HG02759 (cell line): Measurements from ENCODE around the gene MVK.

Experiments used
- ATAC-seq: cut with Tn5 transposase; IDR thresholded peaks from one replicate; pipeline ENCODE4 v1.9.1; 2021; ENCODE audit warnings: mild to moderate bottlenecking, moderate library complexity; ENCODE audit not compliant: unreplicated experiment

MVK gene

DNA sequence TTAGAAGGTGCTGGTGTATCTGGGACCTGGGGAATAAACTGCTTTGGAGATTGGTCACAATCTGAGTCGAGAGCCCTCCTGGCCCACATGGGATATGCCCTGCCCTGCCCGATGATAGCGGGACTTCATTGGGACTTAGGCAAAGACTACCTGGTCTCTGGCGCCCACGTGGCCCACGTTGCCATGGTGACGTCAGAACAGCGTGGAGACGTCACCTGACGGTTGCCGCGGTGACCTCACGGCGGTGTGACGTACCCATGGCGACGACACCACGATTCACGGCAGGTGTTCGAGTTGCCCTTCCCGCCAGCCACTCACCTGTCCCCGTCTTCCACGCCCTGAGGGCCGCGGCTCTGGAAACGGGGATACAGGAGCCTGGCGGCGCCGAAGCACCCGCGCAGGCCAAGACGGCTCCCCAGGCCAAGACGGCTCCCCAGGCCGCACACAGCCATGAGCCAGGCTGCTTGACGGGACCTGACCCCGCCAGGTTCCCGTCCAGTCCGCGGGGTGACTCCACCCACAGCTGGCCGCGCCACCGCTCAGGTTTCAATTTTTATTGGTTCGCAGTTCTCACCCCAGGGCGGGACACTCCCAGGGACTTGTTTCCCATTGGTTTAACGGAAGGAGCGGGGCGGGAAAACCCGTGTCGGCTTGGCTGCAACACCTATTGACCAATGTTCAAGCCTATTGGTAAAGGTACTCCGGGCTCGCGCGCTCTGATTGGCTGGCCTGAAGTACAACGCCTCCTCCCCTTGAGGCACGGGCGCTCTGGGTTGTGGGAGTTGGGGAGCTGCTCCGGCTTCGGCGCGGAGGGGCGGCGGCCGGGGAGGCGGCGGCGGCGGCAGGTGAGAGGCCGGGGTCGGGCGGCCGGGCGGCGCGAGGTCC lies at the start of gene MVK, which contains the start of gene MMAB:
Gene MVK, plus strand, starts transcription at position 766 of the 885 bp plus-strand sequence. CDS start 1,029 bp downstream, outside the sequence.
Gene MMAB, minus strand, starts transcription at position 476 of the 885 bp plus-strand sequence. Its CDS starts 24 bp downstream, at position 452.
- peak; percentile 93 for ATAC-seq

DNA sequence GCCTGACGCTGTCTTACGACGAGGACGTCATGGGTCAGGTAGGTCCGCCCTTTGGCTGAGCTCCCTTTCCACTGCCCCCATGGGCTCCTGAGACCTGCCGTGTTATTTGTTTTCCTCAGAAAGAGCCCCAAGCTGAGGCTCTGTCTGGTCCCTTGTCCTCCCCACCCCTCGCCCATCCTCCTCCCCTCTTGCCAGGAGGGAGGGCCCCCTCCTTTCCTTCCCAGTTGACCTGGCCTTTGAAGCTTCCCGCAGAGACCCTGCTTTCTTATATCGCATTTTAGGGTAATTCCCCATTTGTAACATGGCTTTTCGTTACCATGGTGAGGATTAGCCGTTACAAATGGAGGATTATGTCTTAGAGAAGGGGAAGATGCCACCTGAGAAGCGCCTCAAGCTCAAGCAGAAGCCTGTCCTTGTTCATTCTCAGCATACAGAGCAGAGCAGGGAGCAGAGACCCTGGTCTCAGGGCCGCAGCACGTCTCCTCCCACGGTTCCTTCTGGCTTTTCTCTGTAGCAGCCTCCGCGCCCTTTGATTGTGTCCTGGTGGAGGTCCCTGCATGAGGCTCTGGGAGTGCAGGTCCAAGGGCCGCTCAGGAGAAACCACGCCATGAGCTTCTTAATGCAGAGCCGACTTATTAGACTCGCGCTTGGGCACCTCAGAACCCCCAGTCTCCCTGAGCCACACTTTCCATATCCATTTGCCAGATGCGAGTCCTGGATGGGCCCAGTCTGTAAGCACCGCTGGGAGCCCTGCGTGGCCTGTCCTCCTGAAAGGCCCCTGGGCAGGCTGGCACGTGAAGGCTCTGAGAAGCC lies 48.9 kb upstream of the MVK start:
- ATAC-seq: no peak

DNA sequence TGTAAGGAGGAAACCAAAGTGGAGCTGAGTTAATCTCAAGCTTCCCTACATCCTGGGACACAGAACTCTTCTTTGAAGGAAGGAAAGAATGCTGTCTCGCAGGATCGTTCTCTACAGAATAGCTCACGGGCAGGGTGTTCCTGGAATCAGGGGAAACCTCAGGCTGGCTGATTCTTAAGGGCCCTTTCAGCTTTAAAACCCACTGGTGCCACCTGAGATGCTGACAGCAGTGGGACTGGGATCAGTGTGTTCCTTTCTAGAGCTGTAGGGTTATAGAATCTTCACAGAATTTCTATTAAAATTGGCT lies 48.4 kb upstream of the MVK start:
- ATAC-seq: no peak

DNA sequence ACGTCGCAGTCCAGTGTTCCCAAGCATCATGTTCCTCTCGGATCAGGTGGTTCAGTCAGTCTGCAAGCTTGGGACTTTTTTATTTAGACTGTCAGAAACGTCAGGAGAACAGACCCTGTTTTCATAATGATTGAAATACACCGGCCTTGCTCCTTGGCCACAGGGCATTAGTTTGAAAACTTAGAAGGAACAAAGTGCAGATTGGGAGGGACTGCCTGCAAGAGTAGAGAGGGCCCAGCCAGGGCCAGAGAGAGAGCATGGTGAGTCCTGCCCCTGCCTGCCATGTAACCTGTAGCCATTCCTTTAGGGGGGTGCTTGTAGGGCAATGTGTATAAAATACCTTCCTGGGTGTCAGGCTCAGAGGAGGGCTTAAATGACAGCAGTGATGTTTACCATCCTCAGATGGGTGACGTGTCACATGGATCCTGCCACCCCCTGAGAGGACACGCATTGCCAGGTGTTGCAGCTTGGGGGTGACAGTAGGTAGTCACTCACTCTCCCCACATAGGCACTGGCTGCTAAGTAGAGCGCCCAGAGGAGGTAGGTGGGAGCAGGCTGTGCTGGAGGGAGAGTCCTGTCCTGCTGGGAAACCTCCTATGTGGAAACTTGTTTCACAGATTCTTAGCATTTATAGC lies 46.0 kb upstream of the MVK start:
- ATAC-seq: no peak

DNA sequence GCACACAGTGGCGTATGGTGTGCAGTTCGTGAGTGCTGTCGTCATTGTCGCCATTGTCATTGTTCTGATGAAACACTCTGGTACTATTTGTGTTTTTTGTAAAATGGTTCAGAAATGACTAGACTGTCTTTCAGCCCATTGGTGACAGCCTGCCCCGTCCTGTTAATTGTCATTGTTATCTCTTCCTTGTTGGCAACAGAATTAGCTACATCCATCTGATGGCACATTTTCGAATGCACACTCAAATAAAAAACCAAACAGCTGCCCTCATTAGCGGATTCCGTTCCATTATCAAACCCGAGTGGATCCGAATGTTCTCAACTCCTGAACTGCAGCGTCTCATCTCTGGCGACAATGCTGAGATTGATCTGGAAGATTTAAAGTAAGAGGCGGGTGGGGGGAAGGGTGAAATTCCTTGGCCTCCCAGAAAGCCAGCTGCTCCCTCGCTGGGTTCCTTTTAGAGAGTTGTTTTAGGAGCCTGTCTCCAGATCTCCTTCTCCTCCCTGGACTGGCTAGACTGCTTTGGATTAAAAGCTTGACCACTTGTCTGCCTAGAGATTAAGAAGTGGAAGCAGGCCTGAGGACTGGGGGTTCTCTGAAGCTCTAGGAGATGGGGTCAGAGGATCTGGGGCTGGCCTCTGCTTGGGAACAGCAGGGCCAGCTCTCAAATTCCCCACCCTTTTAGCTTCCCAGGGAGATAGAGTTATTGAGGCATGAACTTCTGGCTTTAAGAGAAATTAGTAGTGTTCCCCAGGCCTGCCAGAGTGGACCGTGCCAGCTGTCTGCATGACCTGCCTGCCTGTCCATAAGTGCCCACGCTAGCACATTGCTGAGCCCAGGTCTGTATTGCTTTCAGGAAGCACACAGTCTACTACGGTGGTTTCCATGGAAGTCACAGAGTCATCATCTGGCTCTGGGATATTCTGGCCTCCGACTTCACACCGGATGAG lies 43.6 kb upstream of the MVK start:
- ATAC-seq: no peak

DNA sequence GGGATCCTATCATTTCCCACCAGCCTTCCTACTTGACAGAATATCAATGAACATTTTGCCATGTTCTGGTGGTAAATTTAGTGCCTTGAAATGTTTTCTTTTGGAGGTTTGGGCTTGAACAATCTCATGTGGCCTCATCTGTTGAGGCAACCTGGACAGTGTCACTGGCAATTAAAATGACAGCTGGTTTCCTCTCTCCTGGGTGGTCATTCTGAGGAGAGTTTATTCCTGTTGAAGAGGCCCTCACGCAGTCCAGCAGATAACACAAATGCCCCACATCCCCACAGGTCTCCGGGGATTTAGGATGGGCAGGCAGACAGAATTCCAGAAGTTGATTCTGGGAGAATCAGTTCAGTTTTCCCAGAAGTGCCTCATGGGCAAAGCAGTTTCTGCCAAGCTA lies 42.2 kb upstream of the MVK start:
- ATAC-seq: no peak

DNA sequence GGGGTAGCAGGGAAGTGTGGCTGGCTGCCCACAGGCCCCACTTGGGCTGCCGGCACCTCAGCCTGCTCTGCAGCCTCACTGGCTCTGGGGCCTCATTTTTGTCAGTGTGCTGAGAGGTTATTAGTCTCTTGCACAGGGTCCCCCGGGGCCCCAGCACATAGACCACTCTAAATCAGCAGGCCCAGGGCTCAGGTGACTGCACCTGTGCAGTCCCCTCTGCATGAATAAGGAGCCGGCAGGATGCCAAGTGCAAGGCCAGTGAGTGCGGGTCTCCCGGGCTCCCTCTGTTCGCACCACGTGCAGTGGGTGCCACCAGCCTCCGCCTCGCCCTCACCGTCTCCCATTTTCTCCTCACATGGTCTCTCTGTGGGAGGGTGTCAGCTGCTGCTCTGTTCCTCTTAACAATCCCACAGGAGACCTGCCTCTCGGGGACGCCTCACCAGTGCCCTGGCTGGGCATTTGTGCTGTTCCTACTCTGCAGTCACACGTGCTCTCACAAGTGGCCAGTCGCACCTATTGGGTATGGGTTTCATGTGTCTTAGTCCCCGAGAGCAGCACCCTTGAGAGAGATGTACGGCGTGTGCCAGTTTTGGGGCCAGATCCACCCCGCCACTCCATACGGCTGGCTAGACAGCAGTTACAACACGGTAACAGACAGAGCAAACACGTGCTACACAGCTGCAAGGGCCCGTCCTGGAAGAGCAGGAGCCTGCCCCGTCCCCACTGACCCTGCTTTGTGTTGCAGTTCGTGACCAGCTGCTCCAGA lies 40.7 kb upstream of the MVK start:
- ATAC-seq: no peak

DNA sequence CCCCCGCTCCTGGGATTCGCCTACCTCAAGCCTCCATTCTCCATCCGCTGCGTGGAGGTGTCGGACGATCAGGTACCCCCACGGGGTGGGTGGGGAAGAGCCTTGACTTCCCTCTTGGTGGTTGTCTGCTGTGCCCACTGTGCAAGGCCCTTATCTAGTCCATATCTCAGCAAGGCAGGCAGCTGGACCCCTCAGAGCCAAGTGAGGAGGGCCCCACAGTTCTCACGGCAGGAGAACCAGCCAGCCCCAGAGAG lies 40.2 kb upstream of the MVK start:
- no peak for ATAC-seq

DNA sequence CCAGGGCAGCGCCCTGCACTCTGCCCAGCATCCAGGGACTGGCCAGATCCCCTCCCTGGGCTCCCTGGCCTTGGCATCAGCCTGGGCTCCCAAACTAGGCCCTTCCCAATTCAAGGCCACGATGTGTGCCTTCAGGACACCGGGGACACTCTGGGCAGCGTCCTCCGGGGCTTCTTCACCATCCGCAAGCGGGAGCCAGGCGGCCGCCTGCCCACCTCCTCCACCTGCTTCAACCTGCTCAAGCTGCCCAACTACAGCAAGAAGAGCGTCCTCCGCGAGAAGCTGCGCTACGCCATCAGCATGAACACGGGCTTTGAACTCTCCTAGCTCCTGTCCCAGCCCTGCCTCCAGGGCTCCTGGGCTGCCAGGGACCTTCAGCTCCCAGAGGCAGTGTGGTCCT lies 39.1 kb upstream of the MVK start:
- no peak for ATAC-seq

DNA sequence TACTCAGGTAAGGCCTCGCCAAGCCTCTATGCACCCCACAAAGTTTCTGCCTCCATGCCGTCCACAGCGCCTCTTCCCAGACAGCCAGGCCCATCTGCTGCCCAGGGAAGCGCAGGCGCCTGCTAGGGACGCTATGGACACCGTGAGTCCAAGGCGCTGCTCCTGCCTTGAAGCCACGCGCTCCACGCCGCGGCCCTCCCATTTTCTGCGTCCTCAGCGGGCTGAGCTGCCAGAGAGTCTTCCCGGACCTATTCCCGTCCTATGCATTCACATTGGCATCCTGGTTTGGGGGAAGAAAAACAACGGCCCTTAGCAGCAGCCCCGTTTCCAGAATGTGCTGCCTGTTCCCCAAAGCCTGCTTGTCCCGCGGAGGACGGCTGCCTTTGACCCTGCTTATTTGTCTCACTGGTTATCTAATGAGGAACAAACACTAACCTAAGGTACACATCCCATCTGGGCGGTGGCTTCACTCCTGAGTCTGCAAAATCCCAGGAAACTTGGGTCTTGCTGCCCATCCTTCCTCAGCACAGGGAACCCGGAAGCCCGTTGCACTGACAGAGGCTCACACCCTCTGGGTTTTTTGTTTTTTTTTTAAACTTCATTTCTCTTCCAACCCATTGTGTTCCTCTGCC lies 38.2 kb upstream of the MVK start:
- ATAC-seq: no peak

DNA sequence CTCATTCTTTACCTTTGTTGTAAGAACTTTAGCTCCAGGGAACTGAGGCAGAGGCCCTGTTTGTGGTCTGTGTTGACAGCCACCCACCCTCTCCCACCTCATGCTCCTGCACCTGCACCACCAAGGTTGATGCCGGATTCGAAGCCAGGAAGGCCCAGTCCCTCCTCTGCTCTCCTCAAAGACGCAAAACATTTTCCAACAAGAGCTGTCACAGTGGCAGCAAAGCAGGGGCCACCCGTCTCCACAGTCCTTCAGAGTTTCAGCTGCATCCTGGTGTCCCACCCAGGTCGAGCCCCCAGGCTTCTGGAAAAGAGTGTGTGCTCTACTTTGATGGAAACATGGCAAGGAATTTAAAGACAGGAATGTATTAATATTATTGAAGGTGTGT lies 37.7 kb upstream of the MVK start:
- no peak for ATAC-seq

DNA sequence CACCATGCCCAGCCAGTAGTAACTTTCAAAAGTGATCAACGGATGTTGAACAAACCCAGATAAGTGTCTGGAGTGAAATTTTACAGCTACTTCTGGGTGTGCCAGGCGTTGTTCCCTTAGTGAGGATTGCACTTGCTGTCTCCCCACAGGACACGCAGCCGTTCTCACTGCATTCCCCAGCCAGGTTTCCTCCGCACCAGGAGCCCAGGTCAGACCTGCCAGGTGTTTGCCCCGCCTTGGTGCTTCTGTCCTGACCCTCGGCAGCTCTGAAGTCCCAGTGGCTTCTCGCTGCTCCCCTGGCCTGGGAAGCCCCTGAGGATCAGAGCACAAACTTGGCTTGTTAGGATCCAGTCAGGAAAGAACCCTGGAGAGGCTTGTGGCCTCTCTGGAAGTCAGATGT lies 36.5 kb upstream of the MVK start:
- ATAC-seq: no peak

DNA sequence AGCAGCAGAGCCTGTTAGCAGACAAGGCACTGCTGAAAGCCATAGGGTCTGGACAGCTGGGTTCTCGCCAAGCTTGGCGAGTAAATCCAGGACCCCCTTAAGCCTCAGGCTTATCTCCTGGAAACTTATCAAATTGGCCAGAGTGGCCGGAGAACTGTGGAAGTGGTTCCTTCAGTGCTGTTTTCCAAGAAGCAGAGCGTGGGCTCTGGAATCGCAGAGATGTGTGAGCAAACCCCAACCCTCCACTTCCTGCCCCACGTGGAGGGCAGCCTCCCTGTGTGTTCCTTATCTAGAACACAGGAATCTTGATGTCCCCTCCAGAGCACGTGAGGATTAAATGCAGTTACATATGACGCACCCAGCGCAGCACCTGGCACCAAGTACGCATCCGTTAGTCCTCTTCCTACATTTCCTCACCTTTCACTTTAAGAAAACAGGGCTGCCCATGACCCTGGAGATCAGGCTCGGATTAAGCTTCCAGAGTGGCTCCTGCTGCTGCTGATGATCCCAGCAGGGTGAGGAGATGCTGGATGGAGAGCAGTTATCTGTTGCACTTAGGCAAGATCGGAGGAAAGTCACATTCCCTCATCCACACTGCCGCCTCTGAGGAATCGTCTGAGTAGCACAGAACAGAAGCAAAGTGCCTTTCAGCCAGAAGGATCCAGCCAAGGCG lies 35.3 kb upstream of the MVK start:
- ATAC-seq: no peak

DNA sequence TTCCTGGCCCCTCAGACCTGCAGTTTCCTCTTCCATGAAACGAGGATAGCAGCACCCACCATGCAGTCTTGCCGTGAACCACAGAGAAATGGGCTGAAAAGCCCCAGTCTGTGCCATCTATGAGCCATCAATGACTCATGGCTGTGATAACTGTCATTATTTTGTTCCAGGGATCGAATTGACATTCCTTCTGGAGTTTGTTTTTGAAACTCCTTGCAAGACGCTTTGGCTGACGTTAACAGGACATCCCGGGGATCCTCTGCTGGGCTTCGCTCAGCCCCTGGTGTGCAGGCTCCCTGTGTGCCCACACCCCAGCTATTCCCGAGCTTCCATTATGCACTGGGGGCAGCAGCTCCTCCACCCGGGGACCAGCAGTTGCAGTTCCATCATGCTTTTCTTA lies 34.1 kb upstream of the MVK start:
- no peak for ATAC-seq

DNA sequence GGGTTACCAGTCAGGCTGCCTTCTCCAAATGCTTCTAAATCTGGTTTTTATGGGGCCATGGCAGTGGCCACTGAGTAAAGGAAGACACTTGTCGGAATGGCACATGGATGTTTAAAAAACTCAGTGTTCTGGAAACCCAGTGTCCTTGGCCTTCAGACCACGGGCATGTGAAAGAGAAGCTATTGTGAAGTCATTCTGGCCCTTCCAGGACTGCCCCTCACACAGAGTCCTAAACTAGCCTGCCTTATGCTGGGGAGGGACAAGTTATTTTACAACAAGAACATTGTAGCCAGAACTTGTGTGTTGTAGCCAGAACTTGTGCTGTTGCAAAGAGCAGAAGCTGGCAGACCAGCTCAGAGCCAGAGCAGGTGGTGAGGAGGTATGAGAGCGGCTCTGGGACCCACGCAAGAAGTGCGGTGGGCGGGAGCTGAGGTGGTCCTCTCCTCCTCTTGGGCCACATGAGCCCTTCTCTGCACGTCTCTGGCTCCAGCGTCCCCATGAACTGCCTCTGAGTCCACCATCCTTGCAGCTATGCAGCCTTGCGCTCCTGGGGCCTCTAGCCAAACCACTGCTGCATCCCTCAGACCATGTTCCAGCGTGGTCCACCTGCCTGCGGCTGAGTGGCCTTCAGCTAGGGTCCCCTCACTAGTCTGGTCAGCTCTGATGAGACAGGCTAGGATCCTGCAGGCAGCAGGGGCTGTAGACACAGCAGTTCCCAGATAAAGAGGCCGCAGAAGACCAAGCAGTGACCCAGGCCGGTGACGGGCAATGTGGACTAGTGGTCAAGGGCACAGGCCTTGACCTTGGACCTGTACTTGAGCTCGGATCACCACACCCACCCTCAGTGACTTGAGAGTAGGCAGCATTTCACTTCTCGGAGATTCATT lies 32.8 kb upstream of the MVK start:
- no peak for ATAC-seq

DNA sequence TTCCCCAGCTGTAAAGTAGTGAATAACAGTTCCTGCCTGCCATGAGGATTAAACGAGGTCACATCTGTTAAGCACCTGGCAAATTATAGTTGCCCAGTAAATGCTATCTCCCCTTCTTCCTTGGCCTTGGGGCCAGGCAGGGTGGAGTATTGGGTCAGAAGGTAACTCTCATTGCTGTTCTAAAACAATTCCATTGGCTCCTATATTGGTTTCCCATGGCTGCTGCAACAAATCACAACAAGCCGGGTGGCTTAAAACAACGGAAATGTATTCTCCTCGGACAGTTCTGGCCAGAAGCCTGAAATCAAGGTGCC lies 32.2 kb upstream of the MVK start:
- no peak for ATAC-seq

DNA sequence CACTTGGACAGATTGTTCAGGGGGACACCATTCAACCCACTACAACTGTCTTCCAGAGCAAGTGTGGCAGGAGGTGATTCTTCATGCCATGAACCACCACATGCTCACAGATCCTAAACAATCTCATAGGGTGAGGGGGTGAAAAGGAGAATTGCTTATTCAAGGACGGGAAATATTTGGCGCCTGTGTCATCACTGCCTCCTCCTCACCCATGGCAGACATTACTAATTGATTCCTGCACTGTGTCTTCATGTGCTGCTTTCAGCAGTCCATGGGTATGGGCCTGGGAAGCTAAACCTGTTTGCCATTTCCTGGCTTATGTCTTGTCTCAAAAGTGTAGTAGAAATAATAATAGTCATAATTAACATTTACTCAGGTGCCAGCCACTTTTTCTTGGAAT lies 31.6 kb upstream of the MVK start:
- ATAC-seq: no peak

DNA sequence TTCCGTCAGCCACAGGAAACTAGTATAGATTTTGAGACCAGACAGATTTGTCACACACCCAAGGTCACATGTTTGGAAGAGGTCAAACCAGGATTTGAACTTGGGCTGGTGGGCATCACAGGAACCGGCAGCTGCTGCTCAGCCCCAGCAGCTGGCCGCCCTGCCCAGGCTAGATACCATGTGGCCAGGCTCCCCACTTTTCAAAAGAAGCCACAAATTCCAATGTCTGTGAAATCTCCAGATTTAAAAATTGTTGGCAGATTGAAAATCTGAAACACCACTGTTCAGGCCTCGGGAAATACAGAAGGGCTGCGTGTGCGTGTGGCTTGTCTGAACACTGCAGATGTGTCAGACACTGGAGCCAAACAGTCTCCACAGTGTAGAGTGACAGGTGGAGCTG lies 30.7 kb upstream of the MVK start:
- no peak for ATAC-seq
